AG04450 (cell line): ENCODE results near the gene BMPER. TPM values are rescaled to one million over a fixed set of nuclear protein-coding genes. Genes with fewer than 3 reads are reported as not detected.

ENCODE experiments used
- CTCF ChIA-PET: fragments of 300-600, 350-600 bp; formaldehyde crosslinking; extraction: SDS; loops from one replicate; lab custom pipeline; 2022; ENCODE audit warnings: antibody characterized with exemption, inconsistent platforms; lab: Charles Lee
- POLR2A ChIA-PET: fragments of 350-600 bp; formaldehyde crosslinking; extraction: SDS; loops from one replicate; lab custom pipeline; 2021; ENCODE audit warnings: antibody characterized with exemption, inconsistent platforms; lab: Yijun Ruan, JAX
- DNase-seq: peaks from one replicate; pipeline ENCODE4 v3.0.0-alpha.2; 2011; ENCODE audit warnings: low read depth, low spot score
- H3K27ac ChIP-seq: one replicate; pipeline ENCODE4 v1.5.1; 2012; ENCODE audit warnings: low read depth, low read length, control low read depth
- H3K27me3 ChIP-seq: one replicate; pipeline ENCODE4 v1.6.0; 2012; ENCODE audit warnings: low read length; ENCODE audit not compliant: control insufficient read depth, insufficient read depth
- H3K4me3 ChIP-seq: 2 replicates; pipeline ENCODE4 v1.5.1; 2011; ENCODE audit warnings: mild to moderate bottlenecking, low read depth, low read length, control low read depth
- H3K9me3 ChIP-seq: 2 replicates; pipeline ENCODE4 v1.5.1; 2012; ENCODE audit warnings: low read length; ENCODE audit not compliant: control insufficient read depth, insufficient read depth
- CTCF ChIP-seq: IDR thresholded peaks from 2 replicates; pipeline ENCODE4 v1.5.1; 2011; ENCODE audit warnings: low read depth, low read length, control low read depth, inconsistent platforms
- polyA plus RNA-seq: library from polyadenylated mRNA; depleted of rRNA; stranded (reverse); fragments of >200 nt; gene quantifications from 2 replicates; pipeline ENCODE4 v1.2.3, GENCODE V29; 2011

The BMPER gene
- polyA plus RNA-seq, 1 experiment: 1.1 TPM

- ChIA-PET POLR2A (no interaction called here), CTCF (no interaction called here)
- Histone ChIP-seq H3K27ac (no peak overlapping the region), H3K4me3 (no peak overlapping the region), H3K9me3 (no peaks in the 10 kb centered on the region), H3K27me3 (no peaks in the 10 kb centered on the region)
- DNase-seq: no peak
- TF ChIP-seq CTCF: peak; percentile 27; the same call in 1 of the 2 replicates
Observed at GRCh38 chr7:34184466-34184865, 279.1 kb downstream of the BMPER start.

GRCh38 chr7:34187798-34188307 lies 282.5 kb downstream of the BMPER start:
- POLR2A ChIA-PET: no interaction called here
- H3K27me3 ChIP-seq: peaks cover 2% of the 10 kb centered on the region
- no peak overlapping the region for H3K27ac ChIP-seq
- H3K9me3 ChIP-seq: no peaks in the 10 kb centered on the region
- H3K4me3 ChIP-seq: no peak overlapping the region
- CTCF ChIA-PET: no interaction called here
- no peak for TF ChIP-seq CTCF
- DNase-seq: no peak

- Histone ChIP-seq H3K27me3 (peaks cover 2% of the 10 kb centered on the region), H3K4me3 (no peak overlapping the region), H3K9me3 (no peaks in the 10 kb centered on the region), H3K27ac (no peak overlapping the region)
- DNase-seq: no peak
- ChIA-PET CTCF (no interaction called here), POLR2A (no interaction called here)
- no peak for TF ChIP-seq CTCF
Observed at GRCh38 chr7:34189031-34189430, 283.7 kb downstream of the BMPER start.

GRCh38 chr7:34190299-34190698 lies 285.0 kb downstream of the BMPER start:
- Histone ChIP-seq H3K27me3 (peaks cover 2% of the 10 kb centered on the region), H3K9me3 (no peaks in the 10 kb centered on the region), H3K27ac (no peak overlapping the region), H3K4me3 (no peak overlapping the region)
- no peak for TF ChIP-seq CTCF
- no peak for DNase-seq
- ChIA-PET POLR2A (no interaction called here), CTCF (no interaction called here)

- DNase-seq: no peak
- H3K27me3 ChIP-seq: peaks cover 2% of the 10 kb centered on the region
- no peak overlapping the region for H3K4me3 ChIP-seq
- CTCF ChIA-PET: no interaction called here
- POLR2A ChIA-PET: no interaction called here
- no peak for TF ChIP-seq CTCF
- H3K27ac ChIP-seq: no peak overlapping the region
- no peaks in the 10 kb centered on the region for H3K9me3 ChIP-seq
Observed at GRCh38 chr7:34191162-34191561, 285.8 kb downstream of the BMPER start.
